ENCODE results near the gene DOCK3. TPM values are rescaled to one million over a fixed set of nuclear protein-coding genes. Genes with fewer than 3 reads are reported as not detected.

DOCK3 gene
- total and polyA plus RNA-seq, 2 of the 4 experiments (the other 2 are of a cell fraction) = under 0.01 to 0.12 TPM

GRCh38 chr3:51044982-51045381 is 370.3 kb downstream of the DOCK3 start:
- Histone ChIP-seq H2BK5ac (ENCODE audit: low read depth, low read length, poor library complexity, severe bottlenecking) (no peak overlapping the region), H3K56ac (ENCODE audit: extremely low read depth, insufficient read depth, low read length) (no peak overlapping the region), H3K23ac (ENCODE audit: low read depth, low read length) (no peak overlapping the region), H2AFZ (replicated peaks; ENCODE audit: low read length, poor library complexity) (no peak overlapping the region), H3K14ac (replicated peaks; ENCODE audit: low read depth, low read length) (no peak overlapping the region), H4K8ac (ENCODE audit: low read depth in 2 of 2, low read length in 2 of 2) (no peak overlapping the region), H3K79me1 (ENCODE audit: low read depth in 1 of 2, low read length in 2 of 2) (no peaks in the 10 kb centered on the region), H3K18ac (ENCODE audit: low read depth, low read length) (no peak overlapping the region), H2BK120ac (ENCODE audit: low read depth, low read length) (no peak overlapping the region), H4K5ac (ENCODE audit: low read depth, low read length) (no peak overlapping the region), H3K4ac (ENCODE audit: low read depth, low read length) (no peak overlapping the region), H2AK5ac (ENCODE audit: low read depth, low read length) (no peak overlapping the region), H3K27me3 (ENCODE audit: control insufficient read depth, insufficient read depth, low read length) (no peaks in the 10 kb centered on the region), H3K9ac (ENCODE audit: low read depth, low read length) (no peak overlapping the region), H2BK15ac (ENCODE audit: low read depth, low read length) (no peak overlapping the region), H3K9me3 (ENCODE audit: control insufficient read depth, insufficient read depth, low read length) (no peaks in the 10 kb centered on the region), H4K91ac (ENCODE audit: insufficient read depth, low read depth, low read length) (no peak overlapping the region), H3K4me3 (ENCODE audit: insufficient read depth, low read depth, low read length) (no peak overlapping the region), H3K9me1 (ENCODE audit: insufficient read depth, low read length) (no peaks in the 10 kb centered on the region), H2BK20ac (ENCODE audit: low read depth, low read length) (no peak overlapping the region), H3K36me3 (ENCODE audit: control insufficient read depth, insufficient read depth, low read length) (no peaks in the 10 kb centered on the region), H3K27ac (ENCODE audit: insufficient read depth, low read length) (no peak overlapping the region), H3K4me2 (ENCODE audit: low read depth, low read length) (no peak overlapping the region), H2AK9ac (replicated peaks; ENCODE audit: low read depth, low read length, poor library complexity) (no peak overlapping the region), H3K4me1 (ENCODE audit: control insufficient read depth, insufficient read depth, low read length) (no peaks in the 10 kb centered on the region), H4K20me1 (ENCODE audit: insufficient read depth, low read length) (no peaks in the 10 kb centered on the region)
- TF ChIP-seq MAFK (IDR thresholded peaks at IDR 0.05; ENCODE audit: low read depth, low read length) (no peak), BHLHE40 (IDR thresholded peaks at IDR 0.05; ENCODE audit: low read depth, low read length) (no peak), RAD21 (IDR thresholded peaks at IDR 0.05; ENCODE audit: low read length) (no peak), MAZ (IDR thresholded peaks at IDR 0.05; ENCODE audit: borderline replicate concordance, low read depth, low read length) (no peak), FOS (IDR thresholded peaks at IDR 0.05; ENCODE audit: low read depth, low read length) (no peak), CHD1 (IDR thresholded peaks at IDR 0.05; ENCODE audit: low read depth, low read length) (no peak), USF2 (IDR thresholded peaks at IDR 0.05; ENCODE audit: low read depth, low read length) (no peak), CTCF (conservative IDR thresholded peaks at IDR 0.05; ENCODE audit: low read depth, low read length) (no peak), SMC3 (IDR thresholded peaks at IDR 0.05; ENCODE audit: low read depth, low read length) (no peak), CEBPB (IDR thresholded peaks at IDR 0.05; ENCODE audit: low read depth, low read length) (no peak), POLR2A (IDR thresholded peaks at IDR 0.05; ENCODE audit: low read depth, low read length) (no peak), NFE2L2 (IDR thresholded peaks at IDR 0.05; ENCODE audit: low read depth, low read length) (no peak), MXI1 (IDR thresholded peaks at IDR 0.05; ENCODE audit: borderline replicate concordance, low read depth, low read length) (no peak), ELK1 (IDR thresholded peaks at IDR 0.05; ENCODE audit: borderline replicate concordance, low read depth, low read length) (no peak)
- CTCF ChIA-PET = interaction anchor here (0.9 kb wide), 1 partner anchor 23 kb away, joined by 3 read pairs; no protein-coding TSS in a partner anchor
- DNase-seq (no peak), ATAC-seq (ENCODE audit: low read depth) (no peak)
- no TSS peak for BruUV-seq (replicated peaks)
- intact Hi-C loops (cut with micrococcal nuclease) (no loop called here), dilution Hi-C loops (cut with HindIII; ENCODE audit: low sequenced_read_pairs, unreplicated experiment) (no loop called here), in situ Hi-C loops (cut with MboI; ENCODE audit: low sequenced_read_pairs) (no loop called here)
- WGBS, 2 experiments (ENCODE audit: extremely low coverage in 2 of 2, insufficient read length in 1 of 2) = no CpG with 5 or more reads among the region's 1 CpG
- POLR2A ChIA-PET (ENCODE audit: unreplicated experiment) = no interaction called here

All from IMR-90 (cell line).